Trophoblast cell (in vitro differentiated cells and primary cell): ENCODE results near the gene ZFAND5.

ENCODE experiments used
- DNase-seq, 2 donors: peaks; one replicate each; pipeline ENCODE4 v3.0.0-alpha.2; 2016
- H2AFZ ChIP-seq: 2 replicates; pipeline ENCODE4 v1.6.1; 2013; ENCODE audit warnings: low read length, moderate library complexity, mild to moderate bottlenecking; ENCODE audit not compliant: insufficient read depth, poor library complexity
- H2AK5ac ChIP-seq: 2 replicates; pipeline ENCODE4 v1.6.1; 2013; ENCODE audit warnings: mild to moderate bottlenecking, low read length
- H2BK120ac ChIP-seq: 2 replicates; pipeline ENCODE4 v1.6.1; 2013; ENCODE audit warnings: low read length, mild to moderate bottlenecking, moderate library complexity; ENCODE audit not compliant: insufficient read depth, poor library complexity
- H2BK12ac ChIP-seq: 2 replicates; pipeline ENCODE4 v1.6.1; 2013; ENCODE audit warnings: mild to moderate bottlenecking, low read length, moderate library complexity
- H2BK5ac ChIP-seq: 2 replicates; pipeline ENCODE4 v1.6.1; 2013; ENCODE audit warnings: low read length, low read depth, moderate library complexity, mild to moderate bottlenecking; ENCODE audit not compliant: poor library complexity
- H3K14ac ChIP-seq: 2 replicates; pipeline ENCODE4 v1.6.1; 2013; ENCODE audit warnings: mild to moderate bottlenecking, low read length
- H3K18ac ChIP-seq: 2 replicates; pipeline ENCODE4 v1.6.1; 2013; ENCODE audit warnings: mild to moderate bottlenecking, low read length
- H3K23ac ChIP-seq: 2 replicates; pipeline ENCODE4 v1.6.1; 2013; ENCODE audit warnings: low read length
- H3K27ac ChIP-seq: 2 replicates; pipeline ENCODE4 v1.5.1; 2013; ENCODE audit warnings: low read depth, mild to moderate bottlenecking, inconsistent platforms, low read length, moderate library complexity
- H3K27me3 ChIP-seq: 2 replicates; pipeline ENCODE4 v1.6.1; 2013; ENCODE audit warnings: inconsistent platforms, mild to moderate bottlenecking, low read length, moderate library complexity; ENCODE audit not compliant: insufficient read depth
- H3K36me3 ChIP-seq, 2 experiments: 1 replicate in 1 of 2; 2 replicates in 1 of 2; pipeline ENCODE4 v1.6.1; 2013; ENCODE audit warnings: low read length in 2 of 2, mild to moderate bottlenecking in 2 of 2, moderate library complexity in 1 of 2; ENCODE audit not compliant: insufficient read depth in 2 of 2, control insufficient read depth in 1 of 2
- H3K4ac ChIP-seq: 2 replicates; pipeline ENCODE4 v1.6.1; 2013; ENCODE audit warnings: low read depth, mild to moderate bottlenecking, low read length, moderate library complexity
- H3K4me1 ChIP-seq, 2 experiments: 1 replicate in 1 of 2; 2 replicates in 1 of 2; pipeline ENCODE4 v1.6.1; 2013; ENCODE audit warnings: low read length in 2 of 2, mild to moderate bottlenecking in 2 of 2, moderate library complexity in 1 of 2; ENCODE audit not compliant: insufficient read depth in 2 of 2, control insufficient read depth in 1 of 2
- H3K4me2 ChIP-seq: 2 replicates; pipeline ENCODE4 v1.6.1; 2013; ENCODE audit warnings: inconsistent platforms, mild to moderate bottlenecking, low read length, moderate library complexity
- H3K4me3 ChIP-seq: 2 replicates; pipeline ENCODE4 v1.5.1; 2013; ENCODE audit warnings: mild to moderate bottlenecking, low read depth, low read length, inconsistent platforms
- H3K79me1 ChIP-seq: one replicate; pipeline ENCODE4 v1.6.1; 2013; ENCODE audit warnings: low read length
- H3K79me2 ChIP-seq: 2 replicates; pipeline ENCODE4 v1.6.1; 2013; ENCODE audit warnings: low read length, mild to moderate bottlenecking; ENCODE audit not compliant: control insufficient read depth, insufficient read depth, poor library complexity
- H3K9ac ChIP-seq: 2 replicates; pipeline ENCODE4 v1.6.1; 2013; ENCODE audit warnings: mild to moderate bottlenecking, low read length
- H3K9me3 ChIP-seq: 2 replicates; pipeline ENCODE4 v1.6.1; 2013; ENCODE audit warnings: low read depth, mild to moderate bottlenecking, control low read depth, inconsistent platforms, low read length; ENCODE audit not compliant: insufficient read depth
- H4K12ac ChIP-seq: 2 replicates; pipeline ENCODE4 v1.6.1; 2013; ENCODE audit warnings: low read depth, mild to moderate bottlenecking, low read length, moderate library complexity
- H4K8ac ChIP-seq: 2 replicates; pipeline ENCODE4 v1.6.1; 2013; ENCODE audit warnings: low read depth, mild to moderate bottlenecking, low read length, moderate library complexity
- H4K91ac ChIP-seq: one replicate; pipeline ENCODE4 v1.6.1; 2013; ENCODE audit warnings: low read depth, mild to moderate bottlenecking, low read length, moderate library complexity
- WGBS: extraction: QIAGEN DNeasy Blood & Tissue Kit; methylation state at CpG from one replicate; pipeline ENCODE4 v1.1.7; 2013; ENCODE audit warnings: missing lambda C conversion rate; ENCODE audit not compliant: insufficient read length, insufficient coverage; ENCODE audit errors: extremely low coverage; 5-methylcytosine and 5-hydroxymethylcytosine counted together

ZFAND5 gene

DNA sequence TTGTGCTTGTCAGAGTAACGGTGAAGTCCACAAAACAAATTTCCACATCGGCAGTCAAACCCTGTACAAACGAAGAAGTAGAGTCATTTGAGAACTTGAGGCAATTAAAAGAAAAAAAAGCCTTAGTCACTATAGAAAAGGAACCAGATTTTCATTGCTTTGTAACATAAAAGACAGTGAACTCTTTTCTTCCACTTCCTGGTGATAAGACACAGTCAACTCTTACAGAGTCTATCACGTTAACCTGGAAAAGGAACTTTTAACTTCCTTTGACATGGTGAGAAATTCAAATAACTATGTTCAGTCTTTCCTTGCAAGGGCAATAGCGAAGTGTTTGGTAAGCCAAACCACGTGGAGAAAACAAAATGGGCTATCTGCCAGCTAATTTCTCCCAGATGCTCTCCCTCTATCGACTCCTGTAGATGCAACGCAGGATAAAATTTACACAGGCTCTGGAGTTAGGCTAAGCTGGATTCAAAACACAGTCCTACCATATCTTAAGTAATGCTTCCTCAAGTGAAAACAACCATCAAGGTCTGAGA is 8.9 kb downstream of the ZFAND5 start:
- DNase-seq: no peak
- no peak overlapping the region for H2BK12ac ChIP-seq
- H3K27me3 ChIP-seq: no peaks in the 10 kb centered on the region
- H4K91ac ChIP-seq: no peak overlapping the region
- H4K12ac ChIP-seq: no peak overlapping the region
- H2BK5ac ChIP-seq: no peak overlapping the region
- H3K23ac ChIP-seq: no peak overlapping the region
- H3K4me2 ChIP-seq: no peak overlapping the region
- WGBS: no CpG with 5 or more reads among the region's 8 CpGs
- H3K4me1 ChIP-seq: peaks cover 0 to 2% of the 10 kb centered on the region in 2 experiments
- peaks cover 3% of the 10 kb centered on the region for H3K79me2 ChIP-seq
- H3K36me3 ChIP-seq: peaks cover 2 to 29% of the 10 kb centered on the region in 2 experiments
- no peak overlapping the region for H4K8ac ChIP-seq
- H3K4ac ChIP-seq: no peak overlapping the region
- H3K9ac ChIP-seq: no peak overlapping the region
- no peaks in the 10 kb centered on the region for H3K9me3 ChIP-seq
- no peak overlapping the region for H2BK120ac ChIP-seq
- no peaks in the 10 kb centered on the region for H3K79me1 ChIP-seq
- no peak overlapping the region for H3K14ac ChIP-seq
- H2AK5ac ChIP-seq: no peak overlapping the region
- H3K27ac ChIP-seq: no peak overlapping the region
- H3K18ac ChIP-seq: no peak overlapping the region
- no peak overlapping the region for H3K4me3 ChIP-seq
- H2AFZ ChIP-seq: no peak overlapping the region

DNA sequence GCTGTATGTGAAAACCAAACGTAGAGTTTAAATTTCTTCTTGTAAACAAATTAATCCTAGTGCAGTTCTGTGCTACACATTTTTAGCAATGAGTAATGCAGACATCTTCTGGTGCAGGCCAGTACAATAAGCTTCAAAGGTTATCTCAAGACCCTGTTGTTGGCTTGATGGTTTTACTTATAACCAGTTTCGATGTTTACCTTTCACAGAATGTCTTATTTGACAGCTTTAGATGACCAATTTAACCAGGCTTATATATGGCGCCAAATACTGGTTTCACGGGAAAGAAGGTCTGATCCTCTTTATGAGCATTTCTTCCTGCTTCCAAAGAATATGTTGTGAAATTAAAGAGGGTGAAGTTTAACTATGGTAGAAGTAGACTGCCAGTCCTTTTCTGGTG is 9.9 kb downstream of the ZFAND5 start:
- H2BK5ac ChIP-seq: no peak overlapping the region

DNA sequence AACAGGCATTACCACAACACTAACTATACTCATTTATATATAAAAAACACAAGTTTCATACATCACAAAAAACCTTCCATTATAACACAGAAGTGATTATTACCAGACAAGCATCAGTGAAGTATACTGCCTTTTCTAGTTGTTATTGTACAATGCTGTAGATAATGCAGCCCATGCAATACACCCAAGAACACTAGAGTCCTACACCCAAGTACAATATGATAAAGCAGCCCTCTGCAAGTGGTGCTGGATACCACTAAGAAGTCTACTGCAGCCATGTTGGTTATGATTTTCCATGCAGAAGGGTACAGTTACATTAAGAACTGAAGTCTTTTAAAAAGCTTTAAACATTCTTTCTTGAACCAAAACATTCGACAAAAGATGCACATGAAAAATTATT is 10.3 kb downstream of the ZFAND5 start:
- Histone ChIP-seq H3K18ac (no peak overlapping the region), H3K4me2 (no peak overlapping the region), H3K79me2 (no peaks in the 10 kb centered on the region), H3K27me3 (no peaks in the 10 kb centered on the region), H3K14ac (no peak overlapping the region), H3K27ac (no peak overlapping the region), H3K9me3 (no peaks in the 10 kb centered on the region), H3K9ac (no peak overlapping the region), H2BK5ac (no peak overlapping the region), H2BK120ac (no peak overlapping the region), H3K4me3 (no peak overlapping the region), H3K23ac (no peak overlapping the region), H3K79me1 (no peaks in the 10 kb centered on the region), H4K12ac (no peak overlapping the region), H2AK5ac (no peak overlapping the region), H4K8ac (no peak overlapping the region), H3K4me1 (no peaks in the 10 kb centered on the region), H3K36me3 (peaks cover 2 to 22% of the 10 kb centered on the region in 2 experiments), H2BK12ac (no peak overlapping the region), H4K91ac (no peak overlapping the region), H2AFZ (no peak overlapping the region), H3K4ac (no peak overlapping the region)
- no CpG with 5 or more reads among the region's 1 CpG for WGBS
- DNase-seq: no peak

More for the DNA sequence above, 9.9 kb downstream of the ZFAND5 start:
- peaks cover 2 to 25% of the 10 kb centered on the region in 2 experiments for H3K36me3 ChIP-seq
- H2AK5ac ChIP-seq: no peak overlapping the region
- no peaks in the 10 kb centered on the region for H3K79me1 ChIP-seq
- H2BK12ac ChIP-seq: no peak overlapping the region
- no CpG with 5 or more reads among the region's 4 CpGs for WGBS
- H3K4me2 ChIP-seq: no peak overlapping the region
- H4K8ac ChIP-seq: no peak overlapping the region
- no peaks in the 10 kb centered on the region for H3K9me3 ChIP-seq
- no peaks in the 10 kb centered on the region for H3K79me2 ChIP-seq
- H3K9ac ChIP-seq: no peak overlapping the region
- no peak overlapping the region for H4K91ac ChIP-seq
- H3K4me1 ChIP-seq: no peaks in the 10 kb centered on the region
- H3K27me3 ChIP-seq: no peaks in the 10 kb centered on the region
- H3K4ac ChIP-seq: no peak overlapping the region
- H3K18ac ChIP-seq: no peak overlapping the region
- H3K4me3 ChIP-seq: no peak overlapping the region
- H3K23ac ChIP-seq: no peak overlapping the region
- H4K12ac ChIP-seq: no peak overlapping the region
- H3K27ac ChIP-seq: no peak overlapping the region
- no peak overlapping the region for H2AFZ ChIP-seq
- no peak overlapping the region for H2BK120ac ChIP-seq
- no peak for DNase-seq
- H3K14ac ChIP-seq: no peak overlapping the region

DNA sequence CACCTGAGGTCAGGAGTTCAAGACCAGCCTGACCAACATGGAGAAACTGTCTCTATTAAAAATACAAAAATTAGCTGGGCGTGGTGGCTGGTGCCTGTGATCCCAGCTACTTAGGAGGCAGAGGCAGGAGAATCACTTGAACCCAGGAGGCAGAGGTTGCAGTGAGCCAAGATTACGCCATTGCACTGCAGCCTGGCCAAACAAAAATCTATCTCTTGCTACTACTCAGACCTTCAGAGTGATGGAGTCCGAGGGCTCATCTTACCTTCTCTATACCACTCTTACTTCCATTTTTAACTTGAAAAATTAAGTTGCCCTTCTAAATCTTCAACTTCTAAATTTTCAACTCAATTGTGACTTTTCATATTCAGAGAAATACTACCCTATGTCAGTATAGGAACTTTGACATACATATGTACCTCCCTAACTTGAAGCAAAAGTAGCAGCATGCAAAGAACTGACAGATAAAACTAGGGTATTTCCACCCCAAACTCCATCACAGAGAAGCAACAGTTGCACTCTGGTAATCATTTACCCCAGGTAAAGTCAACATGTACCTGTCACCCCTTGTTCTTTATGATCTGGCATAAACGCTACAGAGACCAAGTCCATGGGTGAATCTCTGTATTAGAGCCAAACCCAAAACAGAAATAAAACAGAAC is 11.4 kb downstream of the ZFAND5 start:
- DNase-seq: no peak
- H3K4me3 ChIP-seq: no peak overlapping the region
- H3K27me3 ChIP-seq: no peaks in the 10 kb centered on the region
- no peak overlapping the region for H3K23ac ChIP-seq
- H4K91ac ChIP-seq: no peak overlapping the region
- H2AK5ac ChIP-seq: no peak overlapping the region
- H3K79me1 ChIP-seq: no peaks in the 10 kb centered on the region
- no peaks in the 10 kb centered on the region for H3K9me3 ChIP-seq
- no peak overlapping the region for H4K12ac ChIP-seq
- no peak overlapping the region for H2BK120ac ChIP-seq
- H3K14ac ChIP-seq: no peak overlapping the region
- H3K4me1 ChIP-seq: no peaks in the 10 kb centered on the region
- no peak overlapping the region for H3K9ac ChIP-seq
- WGBS: no CpG with 5 or more reads among the region's 4 CpGs
- H3K4me2 ChIP-seq: no peak overlapping the region
- peaks cover 2 to 17% of the 10 kb centered on the region in 2 experiments for H3K36me3 ChIP-seq
- no peak overlapping the region for H2BK5ac ChIP-seq
- H2BK12ac ChIP-seq: no peak overlapping the region
- no peak overlapping the region for H3K18ac ChIP-seq
- H3K79me2 ChIP-seq: no peaks in the 10 kb centered on the region
- no peak overlapping the region for H4K8ac ChIP-seq
- H2AFZ ChIP-seq: no peak overlapping the region
- H3K27ac ChIP-seq: no peak overlapping the region
- H3K4ac ChIP-seq: no peak overlapping the region
